GM12878 (cell line): ENCODE results near the gene NUP210. TPM values are rescaled to one million over a fixed set of nuclear protein-coding genes. Genes with fewer than 3 reads are reported as not detected.

Experiments
- ATAC-seq: fragments of 200-7000 bp; cut with Tn5 transposase; 3 replicates; pipeline ENCODE4 v1.9.1; 2020; ENCODE audit warnings: mild to moderate bottlenecking, moderate library complexity
- BruUV-seq: library from RNA; stranded (reverse); fragments of 400-500 nt; replicated peaks from 2 replicates; lab custom pipeline; 2021; lab: Mats Ljungman, UMichigan
- CTCF ChIA-PET: fragments of 300-600 bp; sonication (Branson Sonifier 250); formaldehyde crosslinking; extraction: SDS; loops from one replicate; lab custom pipeline; 2021; ENCODE audit warnings: inconsistent platforms; lab: Yijun Ruan, JAX
- POLR2A ChIA-PET: fragments of 350-600 bp; formaldehyde crosslinking; extraction: SDS; loops from one replicate; lab custom pipeline; 2021; ENCODE audit warnings: inconsistent platforms; lab: Charles Lee
- RAD21 ChIA-PET: fragments of 300-600 bp; sonication (Branson Sonifier 250); formaldehyde crosslinking; loops from one replicate; lab custom pipeline; 2023; ENCODE audit warnings: antibody characterized with exemption; ENCODE audit not compliant: unreplicated experiment; lab: Charles Lee
- SMC1A ChIA-PET: fragments of 300-600 bp; sonication (Branson Sonifier 250); formaldehyde crosslinking; loops from one replicate; lab custom pipeline; 2023; ENCODE audit not compliant: unreplicated experiment, uncharacterized antibody; lab: Charles Lee
- DNase-seq: peaks from one replicate; pipeline ENCODE4 v3.0.0-alpha.2; 2011; ENCODE audit warnings: low read depth, low spot score
- FAIRE-seq: peaks from 3 replicates; lab custom pipeline; 2011; peaks lifted over from hg19 to GRCh38; lab: Jason Lieb, UNC
- H2AFZ ChIP-seq: 2 replicates; pipeline ENCODE4 v1.6.0; 2011; ENCODE audit warnings: low read depth, low read length, control low read depth; ENCODE audit not compliant: control insufficient read depth
- H3K27ac ChIP-seq: 2 replicates; pipeline ENCODE4 v1.5.1; 2011; ENCODE audit warnings: control low read depth; ENCODE audit not compliant: control insufficient read depth, insufficient read depth
- H3K27me3 ChIP-seq, 2 experiments: replicated peaks in 1 of 2; 2 replicates each; pipeline versions ENCODE4 v1.6.0 to v1.6.1; 2011; ENCODE audit warnings: low read length in 1 of 2; ENCODE audit not compliant: control insufficient read depth in 2 of 2, insufficient read depth in 2 of 2
- H3K36me3 ChIP-seq, 2 experiments: 2 replicates each; pipeline ENCODE4 v1.5.1; 2011; ENCODE audit warnings: low read length in 1 of 2; ENCODE audit not compliant: control insufficient read depth in 2 of 2, insufficient read depth in 2 of 2
- H3K4me1 ChIP-seq: 2 replicates; pipeline ENCODE4 v1.6.1; 2011; ENCODE audit warnings: mild to moderate bottlenecking, low read length, moderate library complexity, mixed read lengths; ENCODE audit not compliant: control insufficient read depth, insufficient read depth
- H3K4me2 ChIP-seq: 2 replicates; pipeline ENCODE4 v1.6.0; 2011; ENCODE audit warnings: control low read depth; ENCODE audit not compliant: control insufficient read depth, insufficient read depth
- H3K4me3 ChIP-seq: fragments of 200-600 bp; sonication (generic); 2 replicates; pipeline ENCODE4 v1.5.1; 2016
- H3K79me2 ChIP-seq: 2 replicates; pipeline ENCODE4 v1.6.0; 2011; ENCODE audit warnings: low read length; ENCODE audit not compliant: control insufficient read depth, insufficient read depth
- H3K9ac ChIP-seq: 2 replicates; pipeline ENCODE4 v1.8.0; 2011; ENCODE audit warnings: low read length, control low read depth, mixed read lengths; ENCODE audit not compliant: control insufficient read depth, insufficient read depth
- H3K9me3 ChIP-seq: replicated peaks from 3 replicates; pipeline ENCODE4 v1.5.1; 2011; ENCODE audit warnings: mild to moderate bottlenecking, low read length; ENCODE audit not compliant: control insufficient read depth, insufficient read depth
- H4K20me1 ChIP-seq: 2 replicates; pipeline ENCODE4 v1.6.0; 2011; ENCODE audit not compliant: control insufficient read depth, insufficient read depth
- BHLHE40 ChIP-seq, 2 experiments: fragments of 450-650 bp in 1 of 2; IDR thresholded peaks; 2 replicates each; pipeline ENCODE4 v1.6.1; 2011 to 2017; ENCODE audit warnings: low read depth in 2 of 2, borderline replicate concordance in 1 of 2, improper control_type of control experiment in 1 of 2, low read length in 1 of 2, mild to moderate bottlenecking in 1 of 2
- E4F1 ChIP-seq: fragments of 450-650 bp; IDR thresholded peaks from 2 replicates; pipeline ENCODE4 v1.6.1; 2018; ENCODE audit warnings: borderline replicate concordance, mild to moderate bottlenecking; ENCODE audit not compliant: partially characterized antibody
- EGR1 ChIP-seq, 2 experiments: IDR thresholded peaks; 1 replicate in 1 of 2; 2 replicates in 1 of 2; pipeline ENCODE4 v1.6.1; 2011 to 2012; ENCODE audit warnings: low read depth in 2 of 2, low read length in 2 of 2, borderline replicate concordance in 1 of 2, mild to moderate bottlenecking in 1 of 2, moderate library complexity in 1 of 2
- FOS ChIP-seq: IDR thresholded peaks from 3 replicates; pipeline ENCODE4 v1.6.1; 2011; ENCODE audit warnings: borderline replicate concordance; ENCODE audit not compliant: insufficient read length; ENCODE audit errors: extremely low read depth
- MAX ChIP-seq: IDR thresholded peaks from 2 replicates; pipeline ENCODE4 v1.6.1; 2012; ENCODE audit warnings: low read depth, low read length, improper control_type of control experiment
- PBX3 ChIP-seq: IDR thresholded peaks from 2 replicates; pipeline ENCODE4 v1.6.1; 2011; ENCODE audit warnings: mild to moderate bottlenecking, low read depth, low read length, moderate library complexity; ENCODE audit not compliant: insufficient replicate concordance
- PML ChIP-seq: IDR thresholded peaks from 2 replicates; pipeline ENCODE4 v1.6.1; 2012; ENCODE audit warnings: low read length, inconsistent platforms
- SMARCA5 ChIP-seq: fragments of 450-650 bp; IDR thresholded peaks from 2 replicates; pipeline ENCODE4 v1.6.1; 2017; ENCODE audit warnings: mild to moderate bottlenecking
- SP1 ChIP-seq: IDR thresholded peaks from one replicate; pipeline ENCODE4 v1.6.1; 2011; ENCODE audit warnings: low read depth, low read length
- SPI1 ChIP-seq: IDR thresholded peaks from 2 replicates; pipeline ENCODE4 v1.6.1; 2011; ENCODE audit warnings: low read depth, mild to moderate bottlenecking, low read length, moderate library complexity, borderline replicate concordance; ENCODE audit not compliant: insufficient read depth
- TCF12 ChIP-seq: IDR thresholded peaks from 2 replicates; pipeline ENCODE4 v1.6.1; 2011; ENCODE audit warnings: low read depth, mild to moderate bottlenecking, low read length
- TCF7 ChIP-seq: IDR thresholded peaks from 2 replicates; pipeline ENCODE4 v1.6.1; 2014; ENCODE audit warnings: antibody characterized with exemption, borderline replicate concordance
- ZNF217 ChIP-seq: fragments of 450-650 bp; IDR thresholded peaks from 2 replicates; pipeline ENCODE4 v1.6.1; 2017; ENCODE audit warnings: antibody characterized with exemption, mild to moderate bottlenecking
- ZNF384 ChIP-seq: IDR thresholded peaks from 2 replicates; pipeline ENCODE4 v1.6.1; 2012; ENCODE audit warnings: low read depth, mild to moderate bottlenecking, low read length, improper control_type of control experiment, borderline replicate concordance
- WGBS: methylation state at CpG from one replicate; pipeline ENCODE4 v1.1.6; 2016; ENCODE audit warnings: low lambda C conversion rate; ENCODE audit not compliant: insufficient replicate concordance, insufficient coverage; ENCODE audit errors: missing lambda C conversion rate; 5-methylcytosine and 5-hydroxymethylcytosine counted together
- in situ Hi-C: fragments of 300-500 bp; cut with MboI; formaldehyde crosslinking; loops from 9 replicates; pipeline ENCODE4 v1.14.3; 2018; ENCODE audit warnings: mixed read lengths
- intact Hi-C: fragments of 100-400 bp; cut with micrococcal nuclease; formaldehyde crosslinking; loops from one replicate; pipeline ENCODE4 v1.14.2; 2022; ENCODE audit not compliant: unreplicated experiment
- polyA plus RNA-seq, 11 experiments: library from polyadenylated mRNA; depleted of rRNA in 4 of 11; unstranded in 6 of 11; stranded (reverse) in 5 of 11; fragments of >200 nt; fragmentation: Nextera tagmentation in 4 of 11; fragmentation: Illumina TruSeq in 1 of 11; extraction: Ambion mirVana in 4 of 11; extraction: Trizol in 1 of 11; gene quantifications; 1 replicate in 1 of 11; 2 replicates in 10 of 11; pipeline versions ENCODE4 v1.2.1 to v1.2.3, GENCODE V29; 2011 to 2016; ENCODE audit warnings: inconsistent platforms in 2 of 11, missing spikeins in 2 of 11, low read depth in 1 of 11
- total RNA-seq, 4 experiments: library from RNA; depleted of rRNA in 3 of 4; stranded (reverse); fragments of >200 nt in 3 of 4; fragmentation: Illumina TruSeq in 1 of 4; extraction: Trizol in 1 of 4; gene quantifications; 2 replicates each; pipeline versions ENCODE4 v1.2.1 to v1.2.3, GENCODE V29; 2013 to 2021
- TF ChIP-seq, protein P1 (sequence below): fragments of 450-650 bp; IDR thresholded peaks from 2 replicates; pipeline ENCODE4 v1.6.1; 2017; ENCODE audit warnings: mild to moderate bottlenecking
- TF ChIP-seq, protein P2 (sequence below): fragments of 450-650 bp; IDR thresholded peaks from 2 replicates; pipeline ENCODE4 v1.6.1; 2017; ENCODE audit warnings: low read depth, mild to moderate bottlenecking, moderate library complexity

The NUP210 gene
- total and polyA plus RNA-seq, 10 of the 15 experiments (the other 5 are each of a cell fraction or from before 2014, with no cell fraction given), result 2.9 to 150 (median 76.0) TPM

GRCh38 chr3:13309004-13309403, 111.1 kb downstream of the NUP210 start:
- ChIA-PET RAD21 (interaction anchor here (1.5 kb wide), 1 partner anchor 144 kb away, joined by 6 read pairs; no protein-coding TSS in a partner anchor), SMC1A (no interaction called here), CTCF (interaction anchor here (3.6 kb wide), 1 partner anchor 144 kb away, joined by 21 read pairs; no protein-coding TSS in a partner anchor), POLR2A (interaction anchor here (0.5 kb wide), 1 partner anchor 1668 kb away, joined by 3 read pairs; no protein-coding TSS in a partner anchor)
- Histone ChIP-seq H3K27ac (no peak overlapping the region), H3K9ac (no peak overlapping the region), H3K4me3 (no peak overlapping the region), H3K4me2 (no peak overlapping the region), H3K27me3 (no peaks in the 10 kb centered on the region), H3K79me2 (no peaks in the 10 kb centered on the region), H3K4me1 (no peaks in the 10 kb centered on the region), H3K36me3 (peaks cover 0 to 4% of the 10 kb centered on the region in 2 experiments; a peak in 2 of 4 replicates), H2AFZ (no peak overlapping the region), H4K20me1 (no peaks in the 10 kb centered on the region), H3K9me3 (no peaks in the 10 kb centered on the region)
- ATAC-seq, result no peak
- in situ Hi-C loops (no loop called here), intact Hi-C loops (loop anchor here (5.0 kb wide), 1 partner anchor 143 kb away; no protein-coding TSS in a partner anchor)
- DNase-seq, result no peak
- BruUV-seq, result no TSS peak
- FAIRE-seq, result no peak
- WGBS, result 82% methylated on average over 3 of the region's 3 CpGs
- TF ChIP-seq ZNF217 (no peak), PBX3 (no peak), SPI1 (no peak), MAX (no peak), E4F1 (no peak), TCF12 (no peak), BHLHE40 (IDR thresholded peaks at IDR 0.05; ENCODE audit: borderline replicate concordance in 1 of 2, low read depth in 2 of 2, low read length in 1 of 2) (no peak), SMARCA5 (no peak), PML (no peak), ZNF384 (no peak), FOS (no peak), EGR1 (IDR thresholded peaks at IDR 0.05; ENCODE audit: borderline replicate concordance in 1 of 2, low read depth in 2 of 2, low read length in 2 of 2) (no peak), TCF7 (no peak), SP1 (no peak)
- TF ChIP-seq, protein P1, sequence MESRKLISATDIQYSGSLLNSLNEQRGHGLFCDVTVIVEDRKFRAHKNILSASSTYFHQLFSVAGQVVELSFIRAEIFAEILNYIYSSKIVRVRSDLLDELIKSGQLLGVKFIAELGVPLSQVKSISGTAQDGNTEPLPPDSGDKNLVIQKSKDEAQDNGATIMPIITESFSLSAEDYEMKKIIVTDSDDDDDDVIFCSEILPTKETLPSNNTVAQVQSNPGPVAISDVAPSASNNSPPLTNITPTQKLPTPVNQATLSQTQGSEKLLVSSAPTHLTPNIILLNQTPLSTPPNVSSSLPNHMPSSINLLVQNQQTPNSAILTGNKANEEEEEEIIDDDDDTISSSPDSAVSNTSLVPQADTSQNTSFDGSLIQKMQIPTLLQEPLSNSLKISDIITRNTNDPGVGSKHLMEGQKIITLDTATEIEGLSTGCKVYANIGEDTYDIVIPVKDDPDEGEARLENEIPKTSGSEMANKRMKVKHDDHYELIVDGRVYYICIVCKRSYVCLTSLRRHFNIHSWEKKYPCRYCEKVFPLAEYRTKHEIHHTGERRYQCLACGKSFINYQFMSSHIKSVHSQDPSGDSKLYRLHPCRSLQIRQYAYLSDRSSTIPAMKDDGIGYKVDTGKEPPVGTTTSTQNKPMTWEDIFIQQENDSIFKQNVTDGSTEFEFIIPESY, result no peak
- TF ChIP-seq, protein P2, sequence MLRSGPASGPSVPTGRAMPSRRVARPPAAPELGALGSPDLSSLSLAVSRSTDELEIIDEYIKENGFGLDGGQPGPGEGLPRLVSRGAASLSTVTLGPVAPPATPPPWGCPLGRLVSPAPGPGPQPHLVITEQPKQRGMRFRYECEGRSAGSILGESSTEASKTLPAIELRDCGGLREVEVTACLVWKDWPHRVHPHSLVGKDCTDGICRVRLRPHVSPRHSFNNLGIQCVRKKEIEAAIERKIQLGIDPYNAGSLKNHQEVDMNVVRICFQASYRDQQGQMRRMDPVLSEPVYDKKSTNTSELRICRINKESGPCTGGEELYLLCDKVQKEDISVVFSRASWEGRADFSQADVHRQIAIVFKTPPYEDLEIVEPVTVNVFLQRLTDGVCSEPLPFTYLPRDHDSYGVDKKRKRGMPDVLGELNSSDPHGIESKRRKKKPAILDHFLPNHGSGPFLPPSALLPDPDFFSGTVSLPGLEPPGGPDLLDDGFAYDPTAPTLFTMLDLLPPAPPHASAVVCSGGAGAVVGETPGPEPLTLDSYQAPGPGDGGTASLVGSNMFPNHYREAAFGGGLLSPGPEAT, result no peak
